OCI-LY7 (cell line): ENCODE measurements around the gene AOAH. TPM values are rescaled to one million over a fixed set of nuclear protein-coding genes. Genes with fewer than 3 reads are reported as not detected.

Experiments
- BruUV-seq: library from RNA; stranded (reverse); fragments of 400-500 nt; replicated peaks from 2 replicates; lab custom pipeline; 2021; lab: Mats Ljungman, UMichigan
- CTCF ChIA-PET: fragments of 300-600 bp; sonication (Branson Sonifier 250); formaldehyde crosslinking; loops from one replicate; lab custom pipeline; 2022; ENCODE audit warnings: antibody characterized with exemption; ENCODE audit not compliant: unreplicated experiment; lab: Charles Lee
- POLR2A ChIA-PET: fragments of 300-600 bp; sonication (Branson Sonifier 250); formaldehyde crosslinking; loops from one replicate; lab custom pipeline; 2022; ENCODE audit warnings: antibody characterized with exemption; lab: Charles Lee
- DNase-seq: peaks from one replicate; pipeline ENCODE4 v3.0.0-alpha.2; 2015; ENCODE audit warnings: low spot score
- H2AFZ ChIP-seq: fragments of 200-600 bp; sonication (generic), shearing (Covaris generic); 2 replicates; pipeline ENCODE4 v1.6.1; 2014; ENCODE audit warnings: mild to moderate bottlenecking, antibody characterized with exemption, low read length, moderate library complexity
- H3K27ac ChIP-seq: fragments of 200-600 bp; sonication (generic); 2 replicates; pipeline ENCODE4 v1.5.1; 2014; ENCODE audit warnings: mixed run types, low read depth, mild to moderate bottlenecking, moderate library complexity, low read length, inconsistent platforms; ENCODE audit not compliant: poor library complexity, severe bottlenecking
- H3K36me3 ChIP-seq: fragments of 200-600 bp; sonication (generic); 2 replicates; pipeline ENCODE4 v1.6.1; 2014; ENCODE audit warnings: mild to moderate bottlenecking, antibody characterized with exemption, low read length, moderate library complexity, mixed read lengths; ENCODE audit not compliant: insufficient read depth
- H3K4me1 ChIP-seq: fragments of 200-600 bp; sonication (generic); 2 replicates; pipeline ENCODE4 v1.5.1; 2014; ENCODE audit warnings: mild to moderate bottlenecking, low read length; ENCODE audit not compliant: insufficient read depth, poor library complexity, severe bottlenecking
- H3K4me2 ChIP-seq: fragments of 200-600 bp; sonication (generic); 2 replicates; pipeline ENCODE4 v1.6.1; 2014; ENCODE audit warnings: mild to moderate bottlenecking, low read length
- H3K4me3 ChIP-seq: fragments of 200-600 bp; sonication (generic); 2 replicates; pipeline ENCODE4 v1.5.1; 2014; ENCODE audit warnings: mild to moderate bottlenecking, low read depth, low read length; ENCODE audit not compliant: poor library complexity, severe bottlenecking
- H3K79me2 ChIP-seq: fragments of 200-600 bp; sonication (generic); 2 replicates; pipeline ENCODE4 v1.6.1; 2016; ENCODE audit warnings: low read depth, mild to moderate bottlenecking, low read length, moderate library complexity, mixed read lengths; ENCODE audit not compliant: insufficient read depth
- H3K9me2 ChIP-seq: fragments of 200-600 bp; sonication (generic); 2 replicates; pipeline ENCODE4 v1.6.1; 2016; ENCODE audit warnings: mild to moderate bottlenecking, low read length, mixed read lengths; ENCODE audit not compliant: insufficient read depth
- H3K9me3 ChIP-seq: fragments of 200-600 bp; sonication (generic); 2 replicates; pipeline ENCODE4 v1.6.1; 2014; ENCODE audit warnings: mild to moderate bottlenecking, mixed run types, low read length, mixed read lengths
- H4K20me1 ChIP-seq: fragments of 200-600 bp; sonication (generic); 2 replicates; pipeline ENCODE4 v1.6.1; 2014; ENCODE audit warnings: mild to moderate bottlenecking, antibody characterized with exemption, low read length, moderate library complexity, mixed read lengths; ENCODE audit not compliant: insufficient read depth
- EZH2phosphoT487 ChIP-seq: fragments of 200-600 bp; sonication (generic); IDR thresholded peaks from 2 replicates; pipeline ENCODE4 v1.6.1; 2018; ENCODE audit warnings: low read depth, borderline replicate concordance, mild to moderate bottlenecking, mixed run types, antibody characterized with exemption, low read length, moderate library complexity, mixed read lengths
- intact Hi-C: fragments of 100-400 bp; cut with micrococcal nuclease; formaldehyde crosslinking; loops from one replicate; pipeline ENCODE4 v1.10.0; 2022; ENCODE audit not compliant: unreplicated experiment
- total RNA-seq, 2 experiments: library from RNA; depleted of rRNA in 1 of 2; stranded (reverse); fragments of >200 nt in 1 of 2; shearing (Covaris generic) in 1 of 2; gene quantifications; 2 replicates each; pipeline ENCODE4 v1.2.3, GENCODE V29; 2014 to 2022
- TF ChIP-seq, protein P1 (sequence below): fragments of 200-600 bp; sonication (generic); conservative IDR thresholded peaks from 2 replicates; pipeline ENCODE4 v1.5.1; 2014; ENCODE audit warnings: mild to moderate bottlenecking, antibody characterized with exemption, low read length, moderate library complexity, mixed read lengths

AOAH gene
- total RNA-seq, 2 experiments from 2014 or later, result 0.13 to 0.61 TPM

DNA sequence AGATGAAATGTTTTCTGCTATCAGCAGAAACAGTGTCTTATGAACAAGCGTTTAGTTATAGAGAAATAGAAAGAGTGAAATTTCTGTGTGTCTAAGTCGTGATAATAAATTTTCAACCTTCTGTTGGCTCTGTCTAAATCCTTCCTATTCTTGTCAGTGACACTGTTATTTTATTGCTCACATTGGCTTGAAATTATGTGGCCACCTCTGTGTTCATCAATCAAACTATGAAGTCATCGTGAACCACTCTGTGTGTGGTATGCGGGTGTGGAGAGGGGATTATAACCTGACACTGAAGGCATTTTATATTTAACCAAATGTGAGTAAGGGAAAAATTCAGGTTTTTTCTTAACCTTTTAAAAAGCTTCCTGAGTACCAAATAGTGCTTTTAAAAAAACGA, 12.3 kb downstream of the AOAH start:
- TF ChIP-seq EZH2phosphoT487, result no peak
- TF ChIP-seq, protein P1, sequence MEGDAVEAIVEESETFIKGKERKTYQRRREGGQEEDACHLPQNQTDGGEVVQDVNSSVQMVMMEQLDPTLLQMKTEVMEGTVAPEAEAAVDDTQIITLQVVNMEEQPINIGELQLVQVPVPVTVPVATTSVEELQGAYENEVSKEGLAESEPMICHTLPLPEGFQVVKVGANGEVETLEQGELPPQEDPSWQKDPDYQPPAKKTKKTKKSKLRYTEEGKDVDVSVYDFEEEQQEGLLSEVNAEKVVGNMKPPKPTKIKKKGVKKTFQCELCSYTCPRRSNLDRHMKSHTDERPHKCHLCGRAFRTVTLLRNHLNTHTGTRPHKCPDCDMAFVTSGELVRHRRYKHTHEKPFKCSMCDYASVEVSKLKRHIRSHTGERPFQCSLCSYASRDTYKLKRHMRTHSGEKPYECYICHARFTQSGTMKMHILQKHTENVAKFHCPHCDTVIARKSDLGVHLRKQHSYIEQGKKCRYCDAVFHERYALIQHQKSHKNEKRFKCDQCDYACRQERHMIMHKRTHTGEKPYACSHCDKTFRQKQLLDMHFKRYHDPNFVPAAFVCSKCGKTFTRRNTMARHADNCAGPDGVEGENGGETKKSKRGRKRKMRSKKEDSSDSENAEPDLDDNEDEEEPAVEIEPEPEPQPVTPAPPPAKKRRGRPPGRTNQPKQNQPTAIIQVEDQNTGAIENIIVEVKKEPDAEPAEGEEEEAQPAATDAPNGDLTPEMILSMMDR, result no peak
- Histone ChIP-seq H2AFZ (no peak overlapping the region), H3K27ac (no peak overlapping the region), H3K79me2 (no peaks in the 10 kb centered on the region), H3K9me2 (no peaks in the 10 kb centered on the region), H4K20me1 (no peaks in the 10 kb centered on the region), H3K4me1 (no peaks in the 10 kb centered on the region), H3K9me3 (no peaks in the 10 kb centered on the region), H3K4me3 (no peak overlapping the region), H3K4me2 (no peak overlapping the region), H3K36me3 (no peaks in the 10 kb centered on the region)
- no TSS peak for BruUV-seq
- ChIA-PET POLR2A (no interaction called here), CTCF (no interaction called here)
- intact Hi-C loops, result no loop called here
- DNase-seq, result no peak

DNA sequence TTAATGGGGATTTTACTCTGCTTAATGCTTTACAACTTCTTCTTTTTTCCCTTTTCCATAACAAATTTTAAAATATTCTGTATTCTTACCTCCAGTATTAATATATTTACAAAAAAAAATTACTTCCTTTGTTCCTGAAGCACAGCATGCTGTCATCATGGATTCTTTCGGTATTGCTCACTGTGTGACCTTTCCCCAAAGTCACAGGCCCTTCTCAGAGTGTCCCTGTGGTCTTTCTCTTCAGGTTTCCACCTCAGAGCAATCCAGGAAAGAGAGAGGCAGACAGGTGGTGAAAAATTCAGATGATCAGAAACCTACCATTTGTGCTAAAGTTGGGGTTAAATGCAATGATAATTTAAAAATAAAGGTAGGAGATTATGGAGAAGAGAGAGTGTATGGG, 13.0 kb downstream of the AOAH start:
- H3K9me2 ChIP-seq, result no peaks in the 10 kb centered on the region
- POLR2A ChIA-PET, result no interaction called here
- no peaks in the 10 kb centered on the region for H3K36me3 ChIP-seq
- BruUV-seq, result no TSS peak
- H3K4me1 ChIP-seq, result no peaks in the 10 kb centered on the region
- H3K4me3 ChIP-seq, result no peak overlapping the region
- H3K4me2 ChIP-seq, result no peak overlapping the region
- TF ChIP-seq, protein P1, result no peak
- no peak for TF ChIP-seq EZH2phosphoT487
- no peaks in the 10 kb centered on the region for H3K79me2 ChIP-seq
- no peak overlapping the region for H2AFZ ChIP-seq
- DNase-seq, result no peak
- no peaks in the 10 kb centered on the region for H4K20me1 ChIP-seq
- intact Hi-C loops, result no loop called here
- CTCF ChIA-PET, result no interaction called here
- no peak overlapping the region for H3K27ac ChIP-seq
- H3K9me3 ChIP-seq, result no peaks in the 10 kb centered on the region

DNA sequence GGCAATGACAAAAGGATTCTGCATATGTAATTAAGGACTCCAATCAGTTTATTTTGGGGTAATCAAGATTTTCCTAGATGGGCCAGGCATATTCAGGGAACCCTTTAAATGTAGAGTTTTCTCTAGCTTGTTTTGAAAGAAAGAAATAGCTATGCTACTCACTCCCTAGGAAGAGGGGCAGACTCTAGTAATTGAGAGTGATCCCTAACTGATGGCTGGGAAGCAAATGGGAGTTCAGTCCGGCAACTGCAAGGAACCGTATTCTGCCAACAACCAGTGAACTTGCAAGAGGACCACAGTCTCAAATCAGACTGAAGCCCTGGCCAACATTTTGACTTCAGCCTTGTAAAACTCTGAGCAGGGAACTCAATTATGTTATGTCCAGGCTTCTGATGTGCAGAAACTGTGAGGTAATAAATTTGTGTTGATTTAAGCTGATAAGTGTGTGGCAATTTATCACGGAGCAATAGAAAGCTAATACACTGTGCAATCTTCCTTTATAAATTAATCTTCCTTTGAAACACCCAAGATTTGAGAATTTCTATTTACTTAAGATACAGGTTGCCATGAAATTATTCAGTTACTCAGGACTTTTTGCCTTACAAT, 14.0 kb downstream of the AOAH start:
- H3K4me2 ChIP-seq, result no peak overlapping the region
- no peak overlapping the region for H2AFZ ChIP-seq
- intact Hi-C loops, result no loop called here
- no peaks in the 10 kb centered on the region for H3K36me3 ChIP-seq
- TF ChIP-seq, protein P1, result no peak
- TF ChIP-seq EZH2phosphoT487, result no peak
- H3K27ac ChIP-seq, result no peak overlapping the region
- POLR2A ChIA-PET, result interaction anchor here (0.5 kb wide), 1 partner anchor 17 kb away, joined by 5 read pairs; no protein-coding TSS in a partner anchor
- no peak for DNase-seq
- BruUV-seq, result no TSS peak
- H3K9me3 ChIP-seq, result no peaks in the 10 kb centered on the region
- no peaks in the 10 kb centered on the region for H3K4me1 ChIP-seq
- no peaks in the 10 kb centered on the region for H3K79me2 ChIP-seq
- CTCF ChIA-PET, result no interaction called here
- no peak overlapping the region for H3K4me3 ChIP-seq
- no peaks in the 10 kb centered on the region for H3K9me2 ChIP-seq
- H4K20me1 ChIP-seq, result no peaks in the 10 kb centered on the region
